K562 treated with DMSO at 1 percent for 48 hours (cell line): ENCODE measurements around the gene ATIC. TPM values are rescaled to one million over a fixed set of nuclear protein-coding genes. Genes with fewer than 3 reads are reported as not detected.

ENCODE experiments used
- total RNA-seq: library from RNA; unstranded; fragments of 300-600 nt; gene quantifications from 2 replicates; pipeline ENCODE4 v1.2.3, GENCODE V29; 2022; ENCODE audit warnings: low replicate concordance; ENCODE audit errors: extremely low read depth

ATIC gene
- total RNA-seq = not detected in 2 replicates

DNA sequence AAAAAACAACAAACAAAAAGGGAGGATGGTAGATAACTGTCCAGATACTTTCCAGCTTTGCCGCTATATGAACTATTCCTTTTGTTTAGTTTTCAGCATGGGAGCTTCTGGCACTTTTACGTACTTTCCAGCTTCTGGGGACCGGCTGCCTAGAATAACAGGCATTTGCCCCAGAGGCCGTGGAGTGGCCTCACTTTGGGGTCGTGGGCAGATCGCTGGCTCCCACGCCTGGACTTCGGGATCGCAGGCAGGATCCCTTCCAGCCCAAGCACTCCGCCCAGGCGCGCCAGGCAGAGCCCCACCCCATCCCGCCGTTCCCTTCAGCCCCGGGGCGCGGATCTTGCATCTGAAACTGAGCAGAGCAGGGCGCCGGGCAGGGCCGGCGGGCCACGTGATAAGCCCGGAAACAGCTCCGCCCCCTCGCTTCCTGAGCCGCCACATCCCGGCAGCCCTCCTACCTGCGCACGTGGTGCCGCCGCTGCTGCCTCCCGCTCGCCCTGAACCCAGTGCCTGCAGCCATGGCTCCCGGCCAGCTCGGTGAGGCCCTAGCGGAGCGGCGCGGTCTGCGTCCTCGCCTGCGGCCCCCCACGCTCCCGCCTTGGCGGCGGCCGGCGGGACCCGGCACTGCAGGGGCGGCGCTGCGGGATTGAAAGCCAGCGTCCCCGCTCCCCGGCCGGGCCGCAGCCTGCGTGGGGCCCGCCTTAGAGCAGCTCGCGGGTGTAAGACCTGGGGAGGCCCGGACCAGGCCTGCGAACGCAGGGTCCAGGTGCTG lies at the start of gene ATIC:
ATIC (plus strand) TSS at position 435 of the 772 bp plus-strand sequence; CDS start at position 519, 84 bp downstream.

Other genes starting within 250 kb of the ATIC start
- gene ABCA12, start 173.4 kb upstream of the ATIC start, total RNA-seq = not detected in 2 replicates
- 508 and 791 TPM in 2 replicates for gene FN1, start 124.0 kb downstream of the ATIC start, total RNA-seq